GM12874 (cell line): ENCODE measurements around the gene SMPD3.
A peak's percentile ranks its signal among the peaks of the same experiment; 100 is the strongest.

Experiments
- TF ChIP-seq, protein P1 (sequence below): IDR thresholded peaks from 2 replicates; pipeline ENCODE4 v1.5.1; 2011; ENCODE audit warnings: low read depth, mild to moderate bottlenecking, control low read depth, low read length, moderate library complexity; ENCODE audit not compliant: insufficient read depth

Gene SMPD3

DNA sequence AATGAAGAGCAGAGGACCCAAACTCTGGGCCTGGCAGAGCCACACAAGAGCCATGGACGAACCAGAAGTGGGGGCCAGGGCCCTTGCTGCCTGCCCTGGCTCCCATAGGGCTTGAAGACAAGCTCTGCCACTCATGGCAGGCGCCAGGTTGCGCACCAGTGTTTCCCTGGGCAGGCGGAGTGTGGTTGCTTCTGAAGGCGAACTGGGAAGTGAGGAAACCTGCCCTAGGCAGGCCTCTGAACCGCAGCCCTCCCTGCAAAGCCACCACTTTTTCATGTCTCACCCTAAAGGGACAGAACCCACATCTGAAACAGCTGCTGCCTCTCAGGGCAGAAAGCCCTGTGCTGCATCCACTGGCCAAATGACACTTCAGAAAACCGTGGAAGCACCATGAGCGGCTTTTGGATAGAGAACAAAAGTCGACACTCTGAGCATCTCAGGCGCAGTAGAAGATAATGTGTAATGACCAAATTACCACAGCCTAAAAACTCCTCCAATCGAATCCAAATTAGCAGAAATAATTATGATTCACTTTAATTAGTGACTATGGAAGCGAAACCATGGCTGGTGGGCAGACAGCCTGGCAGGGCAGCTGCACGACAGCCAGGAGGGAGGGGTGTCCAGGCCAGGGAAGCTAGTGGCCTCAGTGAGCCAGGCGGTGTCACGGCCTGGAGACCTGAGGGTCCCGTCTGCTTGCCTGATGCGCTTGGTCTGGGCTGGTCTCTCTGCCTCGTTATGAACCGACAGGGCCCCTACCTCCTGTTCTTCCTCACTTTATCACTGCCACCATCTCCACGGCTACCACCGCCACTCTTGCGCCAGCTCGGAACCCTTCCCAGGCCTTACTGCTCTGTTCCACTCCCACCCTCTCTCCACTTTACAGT lies 78.4 kb downstream of the SMPD3 start:
- TF ChIP-seq, protein P1, sequence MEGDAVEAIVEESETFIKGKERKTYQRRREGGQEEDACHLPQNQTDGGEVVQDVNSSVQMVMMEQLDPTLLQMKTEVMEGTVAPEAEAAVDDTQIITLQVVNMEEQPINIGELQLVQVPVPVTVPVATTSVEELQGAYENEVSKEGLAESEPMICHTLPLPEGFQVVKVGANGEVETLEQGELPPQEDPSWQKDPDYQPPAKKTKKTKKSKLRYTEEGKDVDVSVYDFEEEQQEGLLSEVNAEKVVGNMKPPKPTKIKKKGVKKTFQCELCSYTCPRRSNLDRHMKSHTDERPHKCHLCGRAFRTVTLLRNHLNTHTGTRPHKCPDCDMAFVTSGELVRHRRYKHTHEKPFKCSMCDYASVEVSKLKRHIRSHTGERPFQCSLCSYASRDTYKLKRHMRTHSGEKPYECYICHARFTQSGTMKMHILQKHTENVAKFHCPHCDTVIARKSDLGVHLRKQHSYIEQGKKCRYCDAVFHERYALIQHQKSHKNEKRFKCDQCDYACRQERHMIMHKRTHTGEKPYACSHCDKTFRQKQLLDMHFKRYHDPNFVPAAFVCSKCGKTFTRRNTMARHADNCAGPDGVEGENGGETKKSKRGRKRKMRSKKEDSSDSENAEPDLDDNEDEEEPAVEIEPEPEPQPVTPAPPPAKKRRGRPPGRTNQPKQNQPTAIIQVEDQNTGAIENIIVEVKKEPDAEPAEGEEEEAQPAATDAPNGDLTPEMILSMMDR, result no peak

DNA sequence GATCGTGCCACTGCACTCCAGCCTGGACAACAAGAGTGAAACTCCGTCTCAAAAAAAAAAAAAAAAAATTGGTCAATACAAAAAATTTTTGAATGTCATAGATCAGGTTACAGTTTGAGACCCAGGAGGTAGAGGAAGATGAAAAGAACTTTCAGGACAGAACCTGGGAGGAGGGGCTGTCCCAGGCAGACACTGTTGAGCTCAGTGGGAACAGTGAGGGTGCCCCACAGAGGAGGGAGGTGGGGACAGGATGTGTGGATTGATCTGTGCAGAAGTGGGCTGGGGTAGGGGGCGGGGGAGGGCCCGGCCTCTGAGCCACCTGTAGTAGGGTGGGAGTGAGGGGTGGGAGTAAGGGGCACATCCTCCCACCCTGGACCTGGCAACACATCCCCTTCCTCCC lies 79.1 kb downstream of the SMPD3 start:
- TF ChIP-seq, protein P1, result no peak

DNA sequence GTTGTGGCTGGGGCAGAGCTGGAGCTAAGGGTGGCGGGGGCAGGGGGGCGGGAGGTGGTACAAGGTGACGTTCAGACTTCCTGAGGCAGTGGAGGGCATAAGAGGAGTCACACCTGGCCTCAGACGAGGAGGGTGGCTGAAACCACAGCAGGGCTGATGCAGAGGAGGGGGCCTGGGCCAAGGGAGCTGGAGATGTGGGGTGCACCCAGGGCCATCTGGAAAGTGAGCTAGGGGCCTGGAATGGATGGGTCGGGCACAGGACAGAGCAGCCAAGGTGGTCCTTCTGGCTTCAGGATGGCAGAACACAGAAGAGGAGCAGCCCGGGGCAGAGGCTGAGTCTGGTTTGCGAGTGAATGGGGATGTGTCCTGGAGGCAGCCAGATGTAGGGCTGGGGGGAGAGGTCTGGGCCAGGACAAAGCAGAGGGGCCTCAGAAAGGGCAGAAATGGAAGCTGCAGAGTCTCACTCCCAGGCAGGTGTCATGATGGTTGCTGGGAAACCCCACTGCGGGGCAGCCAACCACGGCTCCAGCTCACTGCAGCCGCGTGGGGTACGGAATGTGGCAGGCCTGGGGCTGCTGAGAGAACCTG lies 79.9 kb downstream of the SMPD3 start:
- TF ChIP-seq, protein P1, result no peak

DNA sequence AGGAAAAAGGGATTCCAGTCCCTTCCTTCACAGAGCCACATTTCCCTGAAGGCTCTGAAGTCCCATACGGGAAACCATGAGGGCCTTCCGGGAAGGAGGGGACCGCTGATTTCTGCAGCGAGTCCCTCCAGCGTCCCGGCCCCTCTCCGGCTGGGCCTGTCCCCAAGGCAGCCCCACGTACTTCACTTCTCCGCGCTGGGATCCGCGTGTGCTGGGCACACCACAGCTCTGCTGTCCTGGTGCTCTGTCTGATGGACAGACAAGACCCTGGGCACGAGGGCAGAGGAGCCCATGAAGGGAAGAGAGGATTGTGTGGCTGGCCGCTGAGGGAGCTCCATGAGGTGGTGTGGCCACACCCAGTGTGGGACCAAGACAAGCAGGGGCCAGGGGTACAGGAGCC lies 80.4 kb downstream of the SMPD3 start:
- TF ChIP-seq, protein P1, result no peak

DNA sequence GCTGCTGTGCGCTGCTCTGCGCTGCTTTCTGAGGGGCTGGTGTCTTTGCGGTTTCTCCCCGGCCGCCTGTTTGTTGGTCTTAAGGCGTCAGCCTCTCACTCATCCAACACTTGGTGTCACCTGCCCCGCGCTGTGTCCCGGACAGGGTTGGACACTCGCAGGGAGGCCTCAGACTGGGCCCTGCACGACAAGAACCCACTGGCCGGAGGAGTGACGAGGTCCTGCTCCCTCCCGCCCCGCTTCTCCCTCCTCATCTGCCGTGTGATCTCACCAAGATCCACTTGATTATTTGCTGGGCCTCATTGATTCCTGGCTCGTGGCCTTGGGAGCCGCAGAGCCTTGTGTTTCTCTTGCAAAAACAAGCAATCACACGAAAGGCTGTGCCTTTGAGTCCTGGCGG lies 80.9 kb downstream of the SMPD3 start:
- TF ChIP-seq, protein P1, result no peak

DNA sequence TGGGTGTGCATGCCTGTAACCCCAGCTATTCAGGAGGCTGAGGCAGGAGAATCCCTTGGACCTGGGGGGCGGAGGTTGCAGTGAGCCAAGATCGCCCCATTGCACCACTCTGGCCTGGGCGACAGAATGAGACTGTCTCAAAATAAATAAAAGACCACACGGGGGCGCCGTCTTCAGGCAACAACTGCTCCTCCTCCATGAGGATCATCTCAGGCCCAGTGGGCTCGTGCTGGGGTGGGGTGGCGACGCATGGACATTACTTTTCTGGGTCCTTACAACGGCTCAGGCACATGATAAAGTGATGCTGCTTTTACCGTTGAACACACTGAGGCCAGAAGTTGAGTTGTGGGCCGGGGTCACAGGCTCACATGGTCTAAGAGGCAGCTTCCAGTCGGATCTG lies 81.3 kb downstream of the SMPD3 start:
- TF ChIP-seq, protein P1, result peak; percentile 58

DNA sequence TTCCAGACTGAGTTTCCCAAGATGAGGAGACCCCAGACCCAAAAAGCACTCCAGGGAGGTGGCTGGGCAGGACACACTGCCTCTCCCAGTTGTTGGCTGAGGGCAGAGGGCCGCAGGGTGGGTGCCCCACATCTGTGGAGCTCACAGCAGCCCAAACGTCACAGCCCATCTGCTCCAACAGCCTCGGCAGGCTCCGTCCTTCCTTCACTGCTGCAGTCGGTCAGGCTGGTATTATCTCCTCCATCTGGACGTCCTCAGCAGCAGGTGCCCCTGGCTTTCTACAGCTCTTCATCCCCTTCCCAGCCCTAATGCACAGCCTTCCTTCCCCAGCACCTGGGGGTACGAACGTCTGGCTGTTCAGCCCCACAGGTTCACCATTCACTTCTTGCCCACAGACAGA lies 82.2 kb downstream of the SMPD3 start:
- TF ChIP-seq, protein P1, result no peak
